ENCODE data around the gene MEGF8.

MEGF8 gene

DNA sequence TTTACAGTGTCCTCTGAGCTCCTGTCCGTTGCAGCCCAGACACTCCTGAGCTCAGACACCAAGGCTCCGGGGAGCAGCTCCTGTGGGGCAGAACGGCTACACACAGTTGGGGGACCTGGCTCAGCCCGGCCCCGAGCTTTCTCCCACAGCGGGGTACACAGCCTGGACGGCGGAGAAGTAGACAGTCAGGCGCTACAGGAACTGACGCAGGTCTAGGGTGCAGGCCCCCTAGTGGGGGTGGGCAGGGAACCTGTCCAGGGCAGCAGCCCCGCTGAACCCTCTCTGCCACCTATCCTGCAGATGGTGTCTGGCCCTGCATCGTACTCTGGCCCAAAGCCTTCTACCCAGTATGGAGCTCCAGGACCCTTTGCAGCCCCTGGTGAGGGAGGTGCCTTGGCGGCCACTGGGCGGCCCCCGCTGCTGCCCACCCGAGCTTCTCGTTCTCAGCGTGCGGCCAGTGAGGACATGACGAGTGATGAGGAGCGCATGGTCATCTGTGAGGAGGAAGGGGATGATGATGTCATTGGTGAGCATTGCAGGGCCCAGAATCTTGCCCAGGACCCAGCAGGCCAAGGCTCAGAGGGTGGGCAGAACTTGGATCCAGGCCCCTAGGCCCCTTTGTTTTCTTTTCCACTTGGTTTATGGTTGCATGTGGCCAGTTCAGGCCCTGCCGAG is 36.4 kb upstream of the MEGF8 start:
- TF ChIP-seq TAF1 (IDR thresholded peaks at IDR 0.05; ENCODE audit: borderline replicate concordance, insufficient read depth, low read length): no peak
- TF ChIP-seq FOXP2 (optimal IDR thresholded peaks at IDR 0.05; ENCODE audit: borderline replicate concordance, extremely low read depth, extremely low read length, insufficient read depth): no peak
- no peak for TF ChIP-seq POLR2AphosphoS5 (IDR thresholded peaks at IDR 0.05; ENCODE audit: low read depth, low read length)
- no peak for TF ChIP-seq SIN3A (IDR thresholded peaks at IDR 0.05; ENCODE audit: borderline replicate concordance, insufficient read depth, low read length)
- TF ChIP-seq, protein P1, sequence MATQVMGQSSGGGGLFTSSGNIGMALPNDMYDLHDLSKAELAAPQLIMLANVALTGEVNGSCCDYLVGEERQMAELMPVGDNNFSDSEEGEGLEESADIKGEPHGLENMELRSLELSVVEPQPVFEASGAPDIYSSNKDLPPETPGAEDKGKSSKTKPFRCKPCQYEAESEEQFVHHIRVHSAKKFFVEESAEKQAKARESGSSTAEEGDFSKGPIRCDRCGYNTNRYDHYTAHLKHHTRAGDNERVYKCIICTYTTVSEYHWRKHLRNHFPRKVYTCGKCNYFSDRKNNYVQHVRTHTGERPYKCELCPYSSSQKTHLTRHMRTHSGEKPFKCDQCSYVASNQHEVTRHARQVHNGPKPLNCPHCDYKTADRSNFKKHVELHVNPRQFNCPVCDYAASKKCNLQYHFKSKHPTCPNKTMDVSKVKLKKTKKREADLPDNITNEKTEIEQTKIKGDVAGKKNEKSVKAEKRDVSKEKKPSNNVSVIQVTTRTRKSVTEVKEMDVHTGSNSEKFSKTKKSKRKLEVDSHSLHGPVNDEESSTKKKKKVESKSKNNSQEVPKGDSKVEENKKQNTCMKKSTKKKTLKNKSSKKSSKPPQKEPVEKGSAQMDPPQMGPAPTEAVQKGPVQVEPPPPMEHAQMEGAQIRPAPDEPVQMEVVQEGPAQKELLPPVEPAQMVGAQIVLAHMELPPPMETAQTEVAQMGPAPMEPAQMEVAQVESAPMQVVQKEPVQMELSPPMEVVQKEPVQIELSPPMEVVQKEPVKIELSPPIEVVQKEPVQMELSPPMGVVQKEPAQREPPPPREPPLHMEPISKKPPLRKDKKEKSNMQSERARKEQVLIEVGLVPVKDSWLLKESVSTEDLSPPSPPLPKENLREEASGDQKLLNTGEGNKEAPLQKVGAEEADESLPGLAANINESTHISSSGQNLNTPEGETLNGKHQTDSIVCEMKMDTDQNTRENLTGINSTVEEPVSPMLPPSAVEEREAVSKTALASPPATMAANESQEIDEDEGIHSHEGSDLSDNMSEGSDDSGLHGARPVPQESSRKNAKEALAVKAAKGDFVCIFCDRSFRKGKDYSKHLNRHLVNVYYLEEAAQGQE (IDR thresholded peaks at IDR 0.05; ENCODE audit: insufficient read depth in 1 of 2, low read depth in 2 of 2, low read length in 2 of 2): no peak

DNA sequence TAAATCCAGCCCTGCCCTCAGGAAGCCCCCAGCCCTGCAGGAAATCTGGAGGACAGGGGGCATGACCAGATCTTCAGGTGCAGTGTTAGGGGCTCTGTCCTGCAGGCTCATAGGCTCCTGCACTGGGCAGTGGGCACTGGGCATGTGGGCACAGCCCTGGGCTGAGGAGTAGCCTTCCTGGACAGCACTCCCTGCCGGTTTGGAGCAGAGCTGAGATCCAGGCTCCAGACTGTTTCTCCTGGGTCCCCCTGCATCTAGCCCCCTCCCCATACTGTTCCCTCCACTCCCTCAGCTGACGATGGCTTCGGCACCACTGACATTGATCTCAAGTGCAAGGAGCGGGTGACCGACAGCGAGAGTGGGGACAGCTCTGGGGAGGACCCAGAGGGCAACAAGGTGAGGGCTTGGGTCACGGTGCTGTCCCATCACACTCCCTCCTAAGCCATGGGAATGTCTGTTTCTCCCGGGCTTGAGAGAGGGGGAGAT is 35.8 kb upstream of the MEGF8 start:
- TF ChIP-seq SIN3A (IDR thresholded peaks at IDR 0.05; ENCODE audit: borderline replicate concordance, insufficient read depth, low read length): no peak
- no peak for TF ChIP-seq TAF1 (IDR thresholded peaks at IDR 0.05; ENCODE audit: borderline replicate concordance, insufficient read depth, low read length)
- 0 out of 2 replicates have a peak, but pooled peaks have one; percentile 28 for TF ChIP-seq POLR2AphosphoS5 (IDR thresholded peaks at IDR 0.05; ENCODE audit: low read depth, low read length)
- no peak for TF ChIP-seq FOXP2 (optimal IDR thresholded peaks at IDR 0.05; ENCODE audit: borderline replicate concordance, extremely low read depth, extremely low read length, insufficient read depth)

GRCh38 chr19:42290136-42290522 is 35.3 kb upstream of the MEGF8 start:
- TF ChIP-seq POLR2AphosphoS5 (IDR thresholded peaks at IDR 0.05; ENCODE audit: low read depth, low read length) (no peak), FOXP2 (optimal IDR thresholded peaks at IDR 0.05; ENCODE audit: borderline replicate concordance, extremely low read depth, extremely low read length, insufficient read depth) (no peak), TAF1 (IDR thresholded peaks at IDR 0.05; ENCODE audit: borderline replicate concordance, insufficient read depth, low read length) (no peak), SIN3A (IDR thresholded peaks at IDR 0.05; ENCODE audit: borderline replicate concordance, insufficient read depth, low read length) (no peak)
- TF ChIP-seq, protein P1 (IDR thresholded peaks at IDR 0.05; ENCODE audit: insufficient read depth in 1 of 2, low read depth in 2 of 2, low read length in 2 of 2): no peak

DNA sequence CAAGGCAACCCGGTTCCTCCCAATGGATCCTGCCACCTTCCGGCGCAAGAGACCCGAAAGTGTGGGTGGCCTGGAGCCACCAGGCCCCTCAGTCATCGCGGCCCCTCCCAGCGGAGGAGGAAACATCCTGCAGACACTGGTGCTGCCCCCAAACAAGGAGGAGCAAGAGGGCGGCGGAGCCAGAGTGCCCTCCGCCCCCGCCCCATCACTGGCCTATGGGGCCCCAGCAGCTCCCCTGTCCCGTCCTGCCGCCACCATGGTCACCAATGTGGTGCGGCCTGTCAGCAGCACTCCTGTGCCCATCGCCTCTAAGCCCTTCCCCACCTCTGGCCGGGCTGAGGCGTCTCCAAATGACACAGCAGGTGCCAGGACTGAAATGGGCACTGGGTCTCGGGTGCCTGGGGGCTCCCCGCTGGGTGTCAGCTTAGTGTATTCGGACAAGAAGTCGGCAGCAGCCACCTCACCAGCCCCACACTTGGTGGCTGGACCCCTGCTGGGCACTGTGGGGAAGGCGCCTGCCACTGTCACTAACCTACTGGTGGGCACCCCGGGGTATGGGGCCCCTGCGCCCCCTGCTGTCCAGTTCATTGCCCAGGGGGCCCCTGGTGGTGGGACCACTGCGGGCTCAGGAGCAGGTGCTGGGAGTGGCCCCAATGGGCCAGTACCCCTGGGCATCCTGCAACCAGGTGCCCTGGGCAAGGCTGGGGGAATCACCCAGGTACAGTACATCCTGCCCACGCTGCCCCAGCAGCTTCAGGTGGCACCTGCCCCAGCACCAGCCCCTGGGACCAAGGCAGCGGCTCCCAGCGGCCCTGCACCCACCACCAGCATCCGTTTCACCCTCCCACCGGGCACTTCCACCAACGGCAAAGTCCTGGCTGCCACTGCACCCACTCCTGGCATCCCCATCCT is 34.7 kb upstream of the MEGF8 start:
- TF ChIP-seq, protein P1 (IDR thresholded peaks at IDR 0.05; ENCODE audit: insufficient read depth in 1 of 2, low read depth in 2 of 2, low read length in 2 of 2): no peak
- TF ChIP-seq FOXP2 (optimal IDR thresholded peaks at IDR 0.05; ENCODE audit: borderline replicate concordance, extremely low read depth, extremely low read length, insufficient read depth) (no peak), SIN3A (IDR thresholded peaks at IDR 0.05; ENCODE audit: borderline replicate concordance, insufficient read depth, low read length) (no peak), POLR2AphosphoS5 (IDR thresholded peaks at IDR 0.05; ENCODE audit: low read depth, low read length) (no peak), TAF1 (IDR thresholded peaks at IDR 0.05; ENCODE audit: borderline replicate concordance, insufficient read depth, low read length) (no peak)

GRCh38 chr19:42291435-42291810 is 34.0 kb upstream of the MEGF8 start:
- TF ChIP-seq POLR2AphosphoS5 (IDR thresholded peaks at IDR 0.05; ENCODE audit: low read depth, low read length) (peak; percentile 30; the same call in 1 of the 2 replicates), FOXP2 (optimal IDR thresholded peaks at IDR 0.05; ENCODE audit: borderline replicate concordance, extremely low read depth, extremely low read length, insufficient read depth) (no peak), TAF1 (IDR thresholded peaks at IDR 0.05; ENCODE audit: borderline replicate concordance, insufficient read depth, low read length) (no peak)
- TF ChIP-seq, protein P1 (IDR thresholded peaks at IDR 0.05; ENCODE audit: insufficient read depth in 1 of 2, low read depth in 2 of 2, low read length in 2 of 2): no peak

Measured in PFSK-1 (cell line).